AG09319 (cell line): ENCODE results near the gene ZNF283.
"Not testable (repeated sequence)": the region's sequence is repeated elsewhere in the genome, so short reads cannot be mapped to it uniquely, and the experiment has no call there.

Source experiments
- DNase-seq: peaks from one replicate; pipeline ENCODE4 v3.0.0-alpha.2; 2010; ENCODE audit warnings: low read depth; ENCODE audit errors: extremely low read depth
- CTCF ChIP-seq: IDR thresholded peaks from 2 replicates; pipeline ENCODE4 v1.5.1; 2011; ENCODE audit warnings: low read depth, mild to moderate bottlenecking, inconsistent platforms, low read length, moderate library complexity

ZNF283 gene

GRCh38 chr19:43802216-43802951 is 24.7 kb upstream of the ZNF283 start, which contains the start of gene LYPD5:
Gene LYPD5 (minus strand): TSS chr19:43802447. CDS start chr19:43802380, 67 bp downstream.
- no peak for TF ChIP-seq CTCF
- DNase-seq: no peak

GRCh38 chr19:43804432-43804831 is 22.7 kb upstream of the ZNF283 start:
- DNase-seq: no peak
- no peak for TF ChIP-seq CTCF

GRCh38 chr19:43806401-43806800 is 20.7 kb upstream of the ZNF283 start:
- DNase-seq: not testable (repeated sequence)

GRCh38 chr19:43806848-43807247 is 20.3 kb upstream of the ZNF283 start:
- no peak for TF ChIP-seq CTCF
- no peak for DNase-seq

- no peak for DNase-seq
- no peak for TF ChIP-seq CTCF
These were observed 19.5 kb upstream of the ZNF283 start for GRCh38 chr19:43807651-43808050.

GRCh38 chr19:43809762-43810696 is 17.1 kb upstream of the ZNF283 start:
- TF ChIP-seq CTCF: peak; percentile 49
- peak; percentile 23 for DNase-seq

- no peak for DNase-seq
- TF ChIP-seq CTCF: no peak
These were observed 15.3 kb upstream of the ZNF283 start for GRCh38 chr19:43811837-43812236.
